ENCODE data around the gene SLFN5. TPM values are rescaled to one million over a fixed set of nuclear protein-coding genes. Genes with fewer than 3 reads are reported as not detected.

SLFN5 gene
- polyA plus RNA-seq, 1 of the 3 experiments (the other 2 are of a cell fraction): 1.4 TPM

- Histone ChIP-seq H3K4me2 (peak overlapping the region; percentile 94), H3K4me1 (ENCODE audit: control insufficient read depth in 1 of 2, insufficient read depth in 2 of 2, low read depth in 1 of 2, low read length in 1 of 2) (peaks cover 0 to 11% of the 10 kb centered on the region in 2 experiments; a peak in 1 of 4 replicates), H3K9ac (peak overlapping the region; percentile 95), H3K9me3 (no peaks in the 10 kb centered on the region), H3K79me2 (ENCODE audit: insufficient read depth) (peaks cover 11% of the 10 kb centered on the region), H3K27me3 (ENCODE audit: insufficient read depth) (no peaks in the 10 kb centered on the region), H3K27ac (ENCODE audit: low read depth in 2 of 2, low read length in 1 of 2) (peak overlapping the region in 1 of 2 experiments; percentile 99; a peak in 2 of 4 replicates), H3F3A (replicated peaks; ENCODE audit: insufficient read depth) (peaks cover 25% of the 10 kb centered on the region), H4K20me1 (ENCODE audit: insufficient read depth) (no peaks in the 10 kb centered on the region; the same call in 1 of the 2 replicates), H3K9me2 (no peaks in the 10 kb centered on the region), H2AFZ (ENCODE audit: low read depth) (peak overlapping the region; percentile 98; the same call in 1 of the 2 replicates), H3K36me3 (replicated peaks in 1 of 2; ENCODE audit: control insufficient read depth in 1 of 2, insufficient read depth in 2 of 2, low read length in 1 of 2) (peaks cover 0 to 2% of the 10 kb centered on the region in 2 experiments), H3K4me3 (ENCODE audit: low read depth in 2 of 2, low read length in 1 of 2) (peak overlapping the region; percentile 64 to 99)
- DNase-seq: peak; percentile 41
- ChIA-PET POLR2A (no interaction called here), CTCF (no interaction called here)
- TF ChIP-seq RFX5 (IDR thresholded peaks at IDR 0.05; ENCODE audit: low read length) (no peak), TAF1 (IDR thresholded peaks at IDR 0.05; ENCODE audit: borderline replicate concordance, low read depth, low read length) (no peak), TCF12 (IDR thresholded peaks at IDR 0.05) (no peak), CTCF (IDR thresholded peaks at IDR 0.05) (0 out of 2 replicates have a peak, but pooled peaks have one; percentile 27), RCOR1 (IDR thresholded peaks at IDR 0.05; ENCODE audit: low read length) (no peak), EP300 (IDR thresholded peaks at IDR 0.05; ENCODE audit: borderline replicate concordance in 1 of 2, low read depth in 1 of 2, low read length in 1 of 2) (no peak), TEAD4 (IDR thresholded peaks at IDR 0.05; ENCODE audit: borderline replicate concordance, insufficient read depth) (no peak)
- WGBS (ENCODE audit: low lambda C conversion rate): 9% methylated on average over 31 of the region's 43 CpGs
Observed at GRCh38 chr17:35242158-35242804, 591 bp upstream of the SLFN5 start.

- H3K4me1 ChIP-seq (ENCODE audit: control insufficient read depth in 1 of 2, insufficient read depth in 2 of 2, low read depth in 1 of 2, low read length in 1 of 2): peaks cover 0 to 11% of the 10 kb centered on the region in 2 experiments; a peak in 1 of 4 replicates
- H4K20me1 ChIP-seq (ENCODE audit: insufficient read depth): no peaks in the 10 kb centered on the region; the same call in 1 of the 2 replicates
- peak overlapping the region; percentile 29 to 99; a peak in 3 of 4 replicates for H3K27ac ChIP-seq (ENCODE audit: low read depth in 2 of 2, low read length in 1 of 2)
- H3F3A ChIP-seq (replicated peaks; ENCODE audit: insufficient read depth): peaks cover 25% of the 10 kb centered on the region
- peak overlapping the region; percentile 94 for H3K4me2 ChIP-seq
- H3K4me3 ChIP-seq (ENCODE audit: low read depth in 2 of 2, low read length in 1 of 2): peak overlapping the region; percentile 64 to 99
- peaks cover 0 to 6% of the 10 kb centered on the region in 2 experiments for H3K36me3 ChIP-seq (replicated peaks in 1 of 2; ENCODE audit: control insufficient read depth in 1 of 2, insufficient read depth in 2 of 2, low read length in 1 of 2)
- H3K9me3 ChIP-seq: no peaks in the 10 kb centered on the region
- CTCF ChIA-PET: no interaction called here
- peaks cover 17% of the 10 kb centered on the region for H3K79me2 ChIP-seq (ENCODE audit: insufficient read depth)
- no peaks in the 10 kb centered on the region for H3K9me2 ChIP-seq
- peak; percentile 12 for DNase-seq
- H2AFZ ChIP-seq (ENCODE audit: low read depth): peak overlapping the region; percentile 98; the same call in 1 of the 2 replicates
- POLR2A ChIA-PET: no interaction called here
- H3K27me3 ChIP-seq (ENCODE audit: insufficient read depth): no peaks in the 10 kb centered on the region
- WGBS (ENCODE audit: low lambda C conversion rate): under 1% methylated on average over 13 of the region's 14 CpGs
- peak overlapping the region; percentile 95 for H3K9ac ChIP-seq
- TF ChIP-seq TAF1 (IDR thresholded peaks at IDR 0.05; ENCODE audit: borderline replicate concordance, low read depth, low read length) (no peak), PBX3 (IDR thresholded peaks at IDR 0.05) (peak; percentile 39; the same call in 1 of the 2 replicates), MXI1 (IDR thresholded peaks at IDR 0.05; ENCODE audit: low read depth, low read length) (no peak), TCF12 (IDR thresholded peaks at IDR 0.05) (peak; percentile 29), RFX5 (IDR thresholded peaks at IDR 0.05; ENCODE audit: low read length) (no peak), NFIC (IDR thresholded peaks at IDR 0.05; ENCODE audit: borderline replicate concordance) (0 out of 2 replicates have a peak, but pooled peaks have one; percentile 13), EP300 (IDR thresholded peaks at IDR 0.05; ENCODE audit: borderline replicate concordance in 1 of 2, low read depth in 1 of 2, low read length in 1 of 2) (peak in 1 of 2 experiments; percentile 42; a peak in 1 of 4 replicates), MAX (IDR thresholded peaks at IDR 0.05; ENCODE audit: low read depth) (peak; percentile 75), ELF1 (IDR thresholded peaks at IDR 0.05) (peak; percentile 44; the same call in 1 of the 2 replicates), USF2 (IDR thresholded peaks at IDR 0.05; ENCODE audit: borderline replicate concordance, low read depth, low read length) (no peak), REST (IDR thresholded peaks at IDR 0.05; ENCODE audit: low read depth, low read length) (0 out of 2 replicates have a peak, but pooled peaks have one; percentile 6), JUND (IDR thresholded peaks at IDR 0.05) (no peak), FOSL2 (IDR thresholded peaks at IDR 0.05; ENCODE audit: borderline replicate concordance, low read depth) (no peak)
Observed at GRCh38 chr17:35243561-35244340, 879 bp downstream of the SLFN5 start.

All from SK-N-SH (cell line).